Psoas muscle (tissue), 8 donors: Measurements from ENCODE around the gene AP4E1. TPM values are rescaled to one million over a fixed set of nuclear protein-coding genes. Genes with fewer than 3 reads are reported as not detected.

Experiments
- ATAC-seq, 4 donors: fragments of 200-7000 bp; cut with Tn5 transposase; one replicate each; pipeline ENCODE4 v1.9.1; 2020; ENCODE audit warnings: moderate library complexity in 3 of 4, mild to moderate bottlenecking in 2 of 4
- DNase-seq, 2 donors: peaks; one replicate each; pipeline ENCODE4 v3.0.0-alpha.2; 2020
- H3K27ac ChIP-seq: fragments of 200-600 bp; one replicate; pipeline ENCODE4 v1.8.0; 2022
- H3K27me3 ChIP-seq, 3 donors: fragments of 200-600 bp in 1 of 3; one replicate each; pipeline versions ENCODE4 v1.6.1 to v1.8.0; 2013 to 2022; ENCODE audit warnings: low read length in 2 of 3, mild to moderate bottlenecking in 2 of 3, moderate library complexity in 1 of 3; ENCODE audit not compliant: insufficient read depth in 3 of 3
- H3K36me3 ChIP-seq, 2 donors: fragments of 200-600 bp in 1 of 2; one replicate each; pipeline versions ENCODE4 v1.6.1 to v1.8.0; 2013 to 2022; ENCODE audit warnings: low read depth in 1 of 2, mild to moderate bottlenecking in 1 of 2, moderate library complexity in 1 of 2; ENCODE audit not compliant: insufficient read depth in 1 of 2
- H3K4me1 ChIP-seq: fragments of 200-600 bp; one replicate; pipeline ENCODE4 v1.8.0; 2022
- H3K4me3 ChIP-seq: fragments of 200-600 bp; one replicate; pipeline ENCODE4 v1.8.0; 2022; ENCODE audit warnings: mild to moderate bottlenecking
- H3K9me3 ChIP-seq: fragments of 200-600 bp; one replicate; pipeline ENCODE4 v1.8.0; 2022
- CTCF ChIP-seq: fragments of 200-600 bp; IDR thresholded peaks from one replicate; pipeline ENCODE4 v1.8.0; 2022; ENCODE audit warnings: antibody characterized with exemption
- WGBS, 3 donors: extraction: QIAGEN DNeasy Blood & Tissue Kit; methylation state at CpG; one replicate each; pipeline versions ENCODE4 v1.1.6 to v1.1.7; 2013; 5-methylcytosine and 5-hydroxymethylcytosine counted together
- intact Hi-C, 2 donors: fragments of 100-400 bp; cut with DNase I; formaldehyde crosslinking; loops; one replicate each; pipeline versions ENCODE4 v1.11.0 to v1.14.2; 2022
- polyA plus RNA-seq, 3 donors: library from polyadenylated mRNA; stranded (reverse); fragments of 200-250 nt; gene quantifications; one replicate each; pipeline ENCODE4 v1.2.3, GENCODE V29; 2013
- total RNA-seq, 4 donors: library from RNA; stranded (reverse); fragmentation: NEBNext Ultra II Directional in 2 of 4; extraction: Animal tissue kit (Norgen Biotek cat#: 25700) in 2 of 4; gene quantifications; one replicate each; pipeline versions ENCODE4 v1.2.1 to v1.2.4, GENCODE V29; 2021 to 2023
- donor health status: healthy with polysubstance abuse.
- donor health status: DM: no; HTN: no; CAD: no; lungs with moderate emphysema.
- donor health status: Bipolar disorder and iron deficiency.
- donor health status: healthy.
- donor health status: DM: yes; HTN: yes; CAD: no.
- donor health status: DM: no; HTN: no; CAD: no.
- donor health status: DM: no; HTN: no; CAD: no.
- donor health status: DM: yes; HTN: yes; CAD: no.

The AP4E1 gene
- total and polyA plus RNA-seq, 7 donors: 4.4 to 16.6 (median 11.9) TPM

DNA sequence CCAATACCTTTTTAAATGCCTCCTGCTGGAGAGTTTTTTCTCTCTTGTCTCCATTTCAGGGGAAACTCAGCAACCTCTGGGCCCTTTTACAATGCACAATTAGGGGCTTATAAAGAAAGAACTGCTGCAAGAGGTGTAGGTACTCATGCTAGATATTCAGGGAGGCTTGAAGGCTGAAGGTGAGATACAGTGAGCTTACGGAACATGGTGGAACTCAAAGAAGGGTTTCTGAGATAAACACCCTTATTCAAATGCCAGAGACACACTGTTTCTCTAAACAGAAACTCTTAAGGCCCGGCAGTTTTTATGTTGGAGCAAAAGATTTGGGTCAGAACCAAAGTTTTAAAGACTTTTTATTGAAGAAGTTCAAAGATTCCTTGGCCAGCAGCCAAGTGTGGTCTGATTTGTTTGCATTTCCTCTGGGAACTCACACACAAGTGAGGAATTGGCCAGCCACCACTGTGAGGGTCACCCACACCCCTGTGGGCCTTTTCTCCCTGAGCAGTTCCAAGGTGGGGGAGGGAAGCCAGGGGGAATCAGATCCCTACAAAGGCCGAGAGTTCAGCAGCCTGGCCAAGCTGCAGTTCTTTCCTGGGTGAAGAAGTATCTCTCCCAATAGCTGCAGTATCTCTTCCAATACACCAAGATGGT lies 138.4 kb downstream of the AP4E1 start:
- no peak for TF ChIP-seq CTCF
- H3K4me1 ChIP-seq: no peaks in the 10 kb centered on the region
- no peaks in the 10 kb centered on the region for H3K36me3 ChIP-seq
- intact Hi-C loops: no loop called here
- no peak overlapping the region for H3K4me3 ChIP-seq
- no peaks in the 10 kb centered on the region for H3K27me3 ChIP-seq
- ATAC-seq: no peak
- no peaks in the 10 kb centered on the region for H3K9me3 ChIP-seq
- WGBS, 3 donors: 37 to 46% (median 38%) methylated on average over 3 of the region's 3 CpGs
- no peak overlapping the region for H3K27ac ChIP-seq
- no peak for DNase-seq

- Histone ChIP-seq H3K9me3 (no peaks in the 10 kb centered on the region), H3K4me3 (no peak overlapping the region), H3K4me1 (no peaks in the 10 kb centered on the region), H3K27ac (no peak overlapping the region), H3K36me3 (no peaks in the 10 kb centered on the region), H3K27me3 (no peaks in the 10 kb centered on the region)
- DNase-seq (no peak), ATAC-seq (no peak)
- TF ChIP-seq CTCF: no peak
- intact Hi-C loops: no loop called here
Observed at GRCh38 chr15:51048308-51048707, 139.8 kb downstream of the AP4E1 start.

DNA sequence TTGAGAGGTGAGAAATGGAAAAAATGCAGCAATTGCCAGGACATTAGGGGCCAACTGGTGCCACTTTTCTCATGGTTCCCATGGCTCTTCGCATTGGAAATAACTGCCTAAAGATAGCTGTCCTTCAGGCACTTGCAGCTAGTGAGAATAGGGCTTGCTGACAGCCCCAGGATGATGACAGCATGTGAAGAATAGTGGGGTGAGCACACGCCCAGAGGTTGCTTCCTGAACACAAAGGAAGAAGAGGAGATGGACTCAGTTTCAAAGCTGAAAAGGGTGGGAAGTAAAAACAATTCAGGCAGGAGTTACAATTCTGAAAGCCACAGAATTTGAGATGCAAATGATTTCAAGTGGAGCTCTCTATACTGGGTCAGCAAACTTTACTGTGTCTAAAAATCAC lies 140.6 kb downstream of the AP4E1 start:
- H3K27ac ChIP-seq: no peak overlapping the region
- 74 to 82% (median 81%) methylated on average over 2 of the region's 2 CpGs for WGBS, 3 donors
- no peak for TF ChIP-seq CTCF
- H3K4me1 ChIP-seq: no peaks in the 10 kb centered on the region
- ATAC-seq: no peak
- no peak overlapping the region for H3K4me3 ChIP-seq
- H3K27me3 ChIP-seq: no peaks in the 10 kb centered on the region
- no peaks in the 10 kb centered on the region for H3K9me3 ChIP-seq
- DNase-seq: no peak
- intact Hi-C loops: no loop called here
- no peaks in the 10 kb centered on the region for H3K36me3 ChIP-seq

GRCh38 chr15:51051776-51052175 lies 143.3 kb downstream of the AP4E1 start:
- intact Hi-C loops: no loop called here
- H3K4me3 ChIP-seq: no peak overlapping the region
- H3K27me3 ChIP-seq: no peaks in the 10 kb centered on the region
- H3K27ac ChIP-seq: no peak overlapping the region
- H3K36me3 ChIP-seq: no peaks in the 10 kb centered on the region
- no peaks in the 10 kb centered on the region for H3K4me1 ChIP-seq
- no peaks in the 10 kb centered on the region for H3K9me3 ChIP-seq
- TF ChIP-seq CTCF: no peak
- 2 to 8% (median 5%) methylated on average over 3 of the region's 3 CpGs for WGBS, 3 donors
- DNase-seq: peak; percentile 52 to 70
- peak; percentile 50 to 76 (median 63) for ATAC-seq

DNA sequence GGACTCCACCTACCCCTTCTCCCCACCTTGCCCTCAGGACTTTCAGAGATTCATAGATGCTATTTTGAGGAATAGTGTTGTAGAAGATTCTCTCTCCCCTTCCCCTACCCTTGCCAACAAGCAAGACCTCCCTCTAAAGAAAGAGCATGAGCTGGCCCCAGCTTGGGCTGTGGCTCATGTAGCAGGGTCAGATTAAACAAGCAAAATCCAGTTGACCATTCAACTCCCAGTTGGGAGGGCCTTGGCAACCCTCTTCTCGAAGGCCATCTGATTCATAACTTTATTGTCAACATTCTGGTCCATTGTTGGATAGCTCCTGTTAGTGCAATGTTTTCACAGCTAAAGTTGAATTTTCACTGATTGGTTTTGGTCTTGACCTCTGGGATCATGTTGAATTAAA lies 145.1 kb downstream of the AP4E1 start:
- H3K36me3 ChIP-seq: no peaks in the 10 kb centered on the region
- WGBS, 3 donors: 39 to 66% (median 50%) methylated on average over 1 of the region's 1 CpG
- no peaks in the 10 kb centered on the region for H3K27me3 ChIP-seq
- DNase-seq (no peak), ATAC-seq (no peak)
- intact Hi-C loops: no loop called here
- no peaks in the 10 kb centered on the region for H3K4me1 ChIP-seq
- no peaks in the 10 kb centered on the region for H3K9me3 ChIP-seq
- H3K4me3 ChIP-seq: no peak overlapping the region
- no peak for TF ChIP-seq CTCF
- no peak overlapping the region for H3K27ac ChIP-seq
